ENCODE results near the gene RIPOR1.
A peak's percentile ranks its signal among the peaks of the same experiment; 100 is the strongest.
"Not testable (repeated sequence)": the region's sequence is repeated elsewhere in the genome, so short reads cannot be mapped to it uniquely, and the experiment has no call there.

RIPOR1 gene, protein sequence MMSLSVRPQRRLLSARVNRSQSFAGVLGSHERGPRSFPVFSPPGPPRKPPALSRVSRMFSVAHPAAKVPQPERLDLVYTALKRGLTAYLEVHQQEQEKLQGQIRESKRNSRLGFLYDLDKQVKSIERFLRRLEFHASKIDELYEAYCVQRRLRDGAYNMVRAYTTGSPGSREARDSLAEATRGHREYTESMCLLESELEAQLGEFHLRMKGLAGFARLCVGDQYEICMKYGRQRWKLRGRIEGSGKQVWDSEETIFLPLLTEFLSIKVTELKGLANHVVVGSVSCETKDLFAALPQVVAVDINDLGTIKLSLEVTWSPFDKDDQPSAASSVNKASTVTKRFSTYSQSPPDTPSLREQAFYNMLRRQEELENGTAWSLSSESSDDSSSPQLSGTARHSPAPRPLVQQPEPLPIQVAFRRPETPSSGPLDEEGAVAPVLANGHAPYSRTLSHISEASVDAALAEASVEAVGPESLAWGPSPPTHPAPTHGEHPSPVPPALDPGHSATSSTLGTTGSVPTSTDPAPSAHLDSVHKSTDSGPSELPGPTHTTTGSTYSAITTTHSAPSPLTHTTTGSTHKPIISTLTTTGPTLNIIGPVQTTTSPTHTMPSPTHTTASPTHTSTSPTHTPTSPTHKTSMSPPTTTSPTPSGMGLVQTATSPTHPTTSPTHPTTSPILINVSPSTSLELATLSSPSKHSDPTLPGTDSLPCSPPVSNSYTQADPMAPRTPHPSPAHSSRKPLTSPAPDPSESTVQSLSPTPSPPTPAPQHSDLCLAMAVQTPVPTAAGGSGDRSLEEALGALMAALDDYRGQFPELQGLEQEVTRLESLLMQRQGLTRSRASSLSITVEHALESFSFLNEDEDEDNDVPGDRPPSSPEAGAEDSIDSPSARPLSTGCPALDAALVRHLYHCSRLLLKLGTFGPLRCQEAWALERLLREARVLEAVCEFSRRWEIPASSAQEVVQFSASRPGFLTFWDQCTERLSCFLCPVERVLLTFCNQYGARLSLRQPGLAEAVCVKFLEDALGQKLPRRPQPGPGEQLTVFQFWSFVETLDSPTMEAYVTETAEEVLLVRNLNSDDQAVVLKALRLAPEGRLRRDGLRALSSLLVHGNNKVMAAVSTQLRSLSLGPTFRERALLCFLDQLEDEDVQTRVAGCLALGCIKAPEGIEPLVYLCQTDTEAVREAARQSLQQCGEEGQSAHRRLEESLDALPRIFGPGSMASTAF

DNA sequence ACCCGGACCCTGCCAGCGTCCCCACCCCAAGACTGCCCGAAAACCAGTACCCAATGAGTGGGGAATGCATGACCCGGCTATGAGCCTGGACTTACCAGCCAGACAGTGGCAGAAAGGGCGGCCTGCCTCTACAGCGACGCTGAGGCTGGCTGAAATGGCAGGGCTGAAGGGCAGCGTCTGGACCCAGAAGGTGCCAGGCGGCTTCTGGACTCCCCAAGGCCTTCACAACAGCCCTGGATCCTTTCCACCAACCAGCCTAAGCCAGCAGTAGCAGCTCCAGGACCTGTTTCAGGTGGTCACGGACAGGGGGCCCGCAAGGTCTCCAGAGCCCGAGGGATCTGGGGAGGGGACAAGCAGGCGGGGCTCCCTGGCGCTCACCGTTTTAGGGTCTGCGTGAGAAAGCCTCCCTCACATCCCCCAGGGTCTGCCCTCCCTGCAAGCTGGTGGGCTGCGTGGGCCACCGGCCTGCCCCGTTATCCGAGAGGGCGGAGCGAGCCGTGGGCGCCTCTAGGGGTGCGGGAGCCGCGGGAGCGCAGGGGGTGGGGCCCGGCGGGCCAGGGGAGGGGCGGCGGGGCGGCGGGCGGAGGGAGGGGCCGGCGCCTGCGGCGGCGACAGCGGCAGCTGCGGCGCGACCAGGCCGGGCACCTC is at the start of gene RIPOR1:
RIPOR1 (plus strand) TSS at position 608 of the 648 bp plus-strand sequence. CDS start 9,618 bp downstream, outside the sequence.
- peak; percentile 50 for DNase-seq

DNA sequence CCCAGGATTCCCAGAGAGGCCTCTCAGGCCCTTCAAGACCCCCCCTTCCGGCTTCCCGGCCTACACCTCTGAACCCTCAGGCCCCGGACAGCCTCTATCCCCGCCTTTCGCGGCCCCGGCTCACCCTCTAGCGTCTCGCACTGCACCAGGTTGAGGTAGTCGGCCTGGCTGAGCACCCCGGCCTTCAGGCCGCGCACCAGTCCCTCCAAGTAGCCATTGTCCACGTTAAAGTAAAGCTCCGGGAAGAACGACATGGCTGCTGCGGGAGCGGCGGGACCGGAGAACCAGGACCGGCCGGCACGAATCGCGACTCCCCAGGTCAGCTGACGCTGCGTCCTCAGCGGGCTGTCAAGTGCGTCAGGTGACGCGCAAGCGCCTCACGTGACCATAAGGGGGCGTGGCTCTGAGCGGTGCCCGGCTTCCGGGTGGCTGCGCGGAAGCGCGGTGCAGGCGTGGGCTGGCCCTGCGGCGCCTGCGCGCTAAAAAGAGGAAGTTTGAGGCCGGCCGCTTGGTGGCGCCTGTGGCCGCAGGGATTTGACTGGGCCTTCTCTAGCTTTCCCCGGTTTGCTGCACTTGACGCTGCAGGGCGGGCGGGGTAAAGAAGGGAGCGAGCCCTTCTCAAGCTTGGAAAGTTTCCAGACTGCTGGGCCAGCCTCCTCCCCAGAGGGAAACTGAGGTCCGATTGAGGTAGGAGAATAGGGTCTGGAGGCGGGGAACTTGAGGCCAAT is 47.6 kb upstream of the RIPOR1 start, which contains the start of gene ATP6V0D1:
ATP6V0D1 (minus strand) TSS at position 325 of the 728 bp plus-strand sequence; CDS start at position 254, 71 bp downstream.
- peak; percentile 99 for DNase-seq

DNA sequence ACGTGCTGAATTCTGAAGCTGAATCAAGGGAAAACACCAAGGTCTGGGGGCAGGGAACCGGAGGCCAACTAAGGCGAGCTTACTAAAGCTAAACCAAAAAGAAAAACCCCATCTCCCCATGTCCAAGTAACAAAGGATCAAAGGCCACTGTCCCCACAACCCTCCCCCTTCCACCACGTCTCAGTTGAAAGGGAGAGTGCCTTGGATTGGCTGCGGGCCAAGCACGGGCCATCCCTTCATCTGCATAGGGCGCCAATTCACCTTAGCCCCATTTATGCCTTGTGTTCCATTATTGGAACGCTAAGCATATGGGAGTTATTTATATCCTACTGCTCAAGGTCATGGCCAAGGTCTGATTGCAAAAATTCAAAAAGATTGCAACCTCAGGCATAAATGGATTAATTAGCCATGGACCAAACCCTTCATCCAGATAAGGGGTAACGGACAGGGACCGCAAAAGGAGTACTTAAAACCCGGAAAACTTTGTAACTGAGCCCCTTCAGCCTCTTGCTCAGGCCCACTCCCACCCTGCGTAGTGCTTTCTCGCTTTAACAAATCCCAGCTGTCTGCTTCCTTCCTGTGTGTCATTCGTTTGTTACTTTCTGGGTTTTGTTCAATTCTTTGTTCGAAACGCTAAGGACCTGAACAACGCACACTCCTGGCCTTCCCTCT is 46.9 kb upstream of the RIPOR1 start:
- peak; percentile 26 for DNase-seq

DNA sequence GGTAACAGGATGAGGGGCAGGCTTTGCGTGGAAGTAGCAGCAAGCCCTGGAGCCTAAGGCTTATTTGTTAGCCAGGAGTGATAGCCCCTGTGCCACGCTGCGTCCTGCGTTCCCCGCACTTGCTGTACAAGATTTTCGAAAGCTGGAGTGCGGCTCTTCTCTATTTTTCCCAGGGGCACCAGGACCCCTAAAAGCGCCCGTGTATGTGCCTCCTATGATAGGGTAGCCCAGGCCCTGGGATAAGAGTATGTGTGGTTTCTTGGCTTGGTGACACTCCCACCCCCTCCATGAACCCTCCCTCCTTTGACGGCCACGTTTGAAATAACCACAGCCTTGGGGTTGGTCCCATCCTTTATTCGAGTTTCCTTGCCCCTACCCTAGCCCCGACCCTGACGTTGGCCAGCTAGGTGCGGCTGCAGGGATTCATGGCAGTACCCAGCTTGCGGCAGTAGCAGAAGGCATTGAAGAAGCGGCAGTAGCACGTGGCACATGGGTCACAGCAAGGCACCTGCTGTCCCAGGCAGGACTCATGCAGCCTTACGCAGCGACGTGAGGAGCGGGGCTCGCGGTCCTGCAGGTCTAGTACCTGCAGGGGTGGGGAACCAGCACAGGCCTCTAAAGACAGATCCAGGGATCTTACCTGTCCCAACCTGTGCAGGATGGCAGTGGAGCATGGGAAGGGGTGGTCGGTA is 46.2 kb upstream of the RIPOR1 start:
- DNase-seq, result no peak

DNA sequence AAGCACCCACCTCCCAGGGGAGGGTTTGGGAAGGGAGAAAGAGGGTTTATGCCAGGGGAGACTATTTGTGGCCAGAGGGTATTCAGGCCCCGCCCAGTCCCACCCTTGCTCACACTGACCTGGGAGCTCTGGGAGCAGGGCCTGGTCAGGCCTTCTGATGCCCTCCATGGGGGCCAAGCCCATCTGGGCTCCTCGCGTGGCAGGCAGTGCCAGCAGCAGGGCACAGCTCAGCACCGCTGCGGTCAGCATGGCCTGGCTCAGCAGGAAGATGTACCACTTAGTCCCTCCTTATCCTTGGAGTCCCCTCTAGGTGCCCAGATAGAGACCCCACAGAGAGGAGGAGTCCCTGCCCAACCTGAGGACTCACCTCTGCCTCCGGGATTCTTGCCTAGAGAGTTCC is 45.5 kb upstream of the RIPOR1 start, which contains the start of gene AGRP:
AGRP (minus strand) TSS at position 398 of the 400 bp plus-strand sequence; CDS start at position 249, 149 bp downstream.
- DNase-seq, result no peak

DNA sequence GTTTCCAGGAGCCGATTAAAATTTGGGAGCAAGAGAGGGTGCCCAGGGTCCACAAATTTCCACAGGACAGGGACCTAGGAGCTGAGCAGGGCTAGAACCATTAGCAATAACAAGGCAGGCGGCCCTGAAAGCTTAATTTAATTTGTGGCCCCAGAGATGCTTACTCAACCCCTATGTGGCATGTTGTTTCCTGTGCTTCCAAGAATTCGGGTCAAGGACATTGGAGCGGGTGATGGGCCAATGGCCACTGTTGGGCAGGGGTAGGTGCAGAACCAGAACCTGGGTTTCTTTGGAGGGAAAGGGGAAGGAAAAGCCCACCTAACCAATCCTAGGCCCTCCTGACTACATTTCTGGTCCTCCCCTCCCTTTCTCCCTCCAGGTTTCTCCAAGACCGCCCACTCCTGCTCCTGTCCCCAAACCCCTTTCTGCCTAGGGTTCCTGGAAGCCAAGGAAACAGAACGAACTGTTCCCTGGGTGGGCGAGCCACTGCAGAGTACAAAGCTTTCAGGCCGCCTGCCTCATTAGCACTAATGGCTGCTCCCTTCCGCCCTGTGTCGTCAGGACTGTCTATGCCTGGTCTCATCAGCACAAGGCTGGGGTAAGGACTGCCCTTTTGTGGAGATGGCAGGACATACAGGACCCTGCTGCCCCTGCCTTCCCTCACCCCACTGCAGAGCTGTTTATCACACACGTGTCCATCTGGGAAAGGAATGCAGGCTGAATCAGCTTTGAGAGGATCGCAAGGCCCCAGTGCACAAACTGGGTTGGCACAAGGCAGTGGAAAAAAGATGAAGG is 44.7 kb upstream of the RIPOR1 start:
- no peak for DNase-seq

DNA sequence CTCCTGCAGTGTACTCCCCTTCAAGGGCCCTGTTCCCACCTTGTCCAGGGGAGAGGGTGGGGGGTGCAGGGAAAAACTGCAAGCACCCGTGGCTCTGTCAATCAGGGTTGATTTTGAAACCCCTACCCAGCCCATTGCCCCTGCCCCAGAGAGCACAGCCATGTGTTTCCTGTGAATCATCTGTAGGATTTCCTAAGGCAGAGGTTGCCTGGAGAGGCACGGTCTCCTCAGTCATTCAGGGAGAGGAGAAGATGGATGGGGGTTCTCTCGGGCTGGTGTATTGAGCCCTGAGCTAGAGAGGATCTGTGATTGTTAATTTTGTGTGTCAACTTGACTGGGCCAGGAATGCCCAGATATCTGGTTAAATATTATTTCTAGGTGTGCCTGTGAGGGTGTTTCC is 41.8 kb upstream of the RIPOR1 start:
- no peak for DNase-seq

DNA sequence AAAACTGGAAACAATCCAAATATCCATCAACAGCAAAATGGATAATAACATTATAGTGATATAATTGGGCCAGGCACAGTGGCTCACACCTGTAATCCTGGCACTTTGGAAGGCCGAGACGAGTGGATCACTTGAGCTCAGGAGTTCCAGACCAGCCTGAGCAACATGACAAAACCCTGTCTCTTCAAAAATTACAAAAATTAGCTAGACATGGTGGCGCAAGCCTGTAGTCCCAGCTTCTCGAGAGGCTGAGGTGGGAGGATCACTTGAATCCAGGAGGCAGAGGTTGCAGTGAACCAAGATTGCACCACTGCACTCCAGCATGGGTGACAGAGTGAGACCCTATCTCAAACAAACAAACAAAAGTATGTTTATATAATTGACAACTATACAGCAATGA is 41.1 kb upstream of the RIPOR1 start:
- DNase-seq, result not testable (repeated sequence)

DNA sequence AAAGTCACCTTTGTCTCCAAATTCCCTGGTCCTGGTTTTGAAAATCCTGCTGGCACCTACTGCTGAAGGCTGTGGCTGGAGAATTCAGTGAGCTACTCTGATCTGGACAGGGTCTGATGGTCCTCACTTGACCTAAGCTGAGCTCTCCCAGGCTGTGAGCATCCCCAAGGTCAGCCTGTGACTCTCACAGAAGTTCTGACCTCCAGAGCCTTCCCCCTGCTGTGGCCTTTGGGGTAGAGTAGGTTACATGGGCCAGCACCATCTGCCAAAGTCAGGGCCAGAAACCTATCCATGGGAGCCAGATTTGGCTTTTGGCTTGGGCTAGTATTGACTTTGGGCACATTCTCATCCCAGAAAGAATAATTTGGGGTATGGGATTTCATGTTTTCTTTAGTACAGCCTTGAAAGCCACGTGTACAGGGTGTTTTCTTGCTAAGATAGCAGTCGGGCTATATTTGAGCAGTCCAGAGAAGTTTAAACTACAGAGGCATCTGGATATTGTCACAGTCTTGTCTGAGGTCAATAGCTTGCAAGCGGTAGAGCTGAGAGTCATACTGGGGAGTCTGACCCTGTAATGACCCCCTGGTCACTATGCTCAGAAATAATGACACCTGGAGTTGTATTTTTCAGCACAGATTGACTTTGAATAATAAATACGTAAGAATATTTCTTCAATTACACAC is 39.1 kb upstream of the RIPOR1 start:
- no peak for DNase-seq

DNA sequence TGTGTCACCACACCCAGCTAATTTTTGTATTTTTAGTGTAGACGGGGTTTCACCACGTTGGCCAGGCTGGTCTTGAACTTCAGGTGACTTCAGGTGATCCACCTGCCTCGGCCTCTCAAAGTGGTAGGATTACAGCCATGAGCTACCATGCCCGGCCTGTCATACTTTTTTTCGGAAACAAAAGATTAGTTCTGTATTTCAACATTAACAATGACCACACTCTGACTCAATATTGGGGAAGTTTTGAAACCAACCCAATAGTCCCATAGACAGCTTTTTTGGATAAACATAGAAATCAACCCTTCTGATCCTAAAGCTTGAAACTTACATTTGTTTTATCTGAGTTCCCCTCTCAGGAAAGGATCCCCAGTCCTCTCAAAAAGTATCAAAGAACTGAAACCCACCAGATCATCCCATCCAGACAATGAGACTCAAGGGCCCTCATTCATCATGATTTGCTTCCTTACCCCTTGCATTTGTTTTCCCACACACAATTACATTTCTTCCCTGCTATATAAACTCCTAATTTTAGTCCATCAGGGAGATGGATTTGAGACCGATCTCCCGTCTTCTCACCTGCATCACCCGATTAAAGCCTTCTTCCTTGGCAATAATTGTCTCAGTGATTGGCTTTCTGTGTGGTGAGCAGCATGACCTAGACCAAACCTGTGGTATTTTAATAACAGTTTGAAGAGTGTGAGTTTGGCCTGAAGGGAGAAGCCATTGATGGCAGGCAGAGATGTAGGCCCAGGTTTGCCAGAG is 38.1 kb upstream of the RIPOR1 start:
- DNase-seq, result no peak

DNA sequence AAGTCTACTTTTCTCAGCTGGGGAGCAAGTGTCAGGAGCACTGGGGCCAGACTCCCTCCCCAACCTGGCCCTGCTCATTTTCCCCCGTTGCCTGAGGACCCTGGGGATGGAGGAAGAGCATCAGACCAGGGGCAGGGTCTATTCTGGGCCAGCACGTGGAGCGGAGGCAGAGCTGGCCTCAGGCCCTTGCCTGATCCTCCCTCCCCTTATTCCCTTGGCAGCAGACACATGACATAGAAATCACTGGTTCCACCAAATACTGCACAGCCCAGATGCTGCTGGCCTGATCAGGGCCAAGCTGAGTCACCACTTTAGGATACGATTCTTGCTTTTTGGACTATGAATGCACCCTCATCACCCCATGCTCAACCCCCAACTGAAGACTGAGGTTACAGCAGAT is 29.5 kb upstream of the RIPOR1 start:
- DNase-seq, result no peak

DNA sequence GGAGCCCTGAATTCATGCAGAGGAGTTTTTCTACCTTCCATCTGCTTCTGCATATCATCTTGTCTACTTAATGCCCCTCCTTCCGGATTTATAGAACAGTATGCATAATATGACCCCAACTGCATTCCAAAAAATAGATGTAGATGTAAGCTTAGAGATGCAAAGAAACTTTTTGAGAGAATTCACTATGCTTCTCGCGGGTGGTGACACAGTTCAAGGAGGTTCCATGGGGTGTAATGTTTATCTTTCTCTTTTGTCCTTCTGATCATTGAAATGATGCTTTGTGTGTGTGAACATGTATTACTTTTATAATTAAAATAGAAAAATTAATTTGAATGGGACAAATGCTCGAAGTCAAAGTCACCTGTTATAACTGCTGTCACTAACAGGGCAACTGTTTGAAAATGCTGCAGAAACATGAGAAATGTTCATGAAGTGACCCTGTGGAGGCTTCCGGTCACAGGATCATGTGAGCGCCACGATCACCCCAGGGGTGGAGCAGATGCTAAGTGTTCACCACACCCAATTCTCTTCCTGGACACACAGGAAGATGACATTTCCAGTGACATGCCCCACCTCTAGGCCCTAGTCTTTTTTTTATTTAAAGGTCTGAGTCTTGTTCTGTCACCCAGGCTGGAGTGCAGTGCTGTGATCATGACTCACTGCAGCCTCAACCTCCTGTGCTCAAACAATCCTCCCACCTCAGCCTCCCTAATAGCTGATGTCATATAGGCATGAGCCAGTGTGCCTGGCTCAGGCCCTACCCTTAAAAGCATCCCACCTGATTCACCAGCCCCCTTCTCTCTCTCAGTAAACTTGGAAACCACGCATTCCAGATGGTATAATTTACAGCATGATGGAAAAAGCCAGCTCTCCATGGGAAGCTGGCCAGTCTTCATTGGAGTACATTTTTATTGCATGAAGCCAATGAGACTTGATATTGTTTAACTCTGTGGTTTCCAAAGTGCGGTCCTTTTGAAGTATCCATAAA is 24.3 kb upstream of the RIPOR1 start:
- DNase-seq, result peak; percentile 36

DNA sequence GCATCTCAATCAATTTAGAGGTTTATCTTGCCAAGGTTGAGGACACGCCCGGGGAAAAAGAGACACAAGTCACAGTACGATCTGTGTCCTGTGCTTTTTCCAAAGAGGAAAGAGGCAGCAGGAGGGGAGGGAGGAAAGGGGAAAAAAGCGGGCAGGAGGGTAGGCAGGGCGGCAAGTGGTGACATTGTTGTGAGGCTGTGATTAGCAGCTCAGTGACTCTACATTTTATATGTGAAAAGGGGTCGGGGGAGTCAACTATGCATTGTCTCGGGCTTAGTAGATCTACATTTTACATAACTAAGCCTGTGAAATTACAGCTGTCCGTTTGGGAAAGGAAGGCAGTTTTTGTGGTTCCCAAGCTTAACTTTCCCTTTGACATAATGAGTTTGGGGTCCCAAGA is 22.2 kb upstream of the RIPOR1 start:
- DNase-seq, result no peak

DNA sequence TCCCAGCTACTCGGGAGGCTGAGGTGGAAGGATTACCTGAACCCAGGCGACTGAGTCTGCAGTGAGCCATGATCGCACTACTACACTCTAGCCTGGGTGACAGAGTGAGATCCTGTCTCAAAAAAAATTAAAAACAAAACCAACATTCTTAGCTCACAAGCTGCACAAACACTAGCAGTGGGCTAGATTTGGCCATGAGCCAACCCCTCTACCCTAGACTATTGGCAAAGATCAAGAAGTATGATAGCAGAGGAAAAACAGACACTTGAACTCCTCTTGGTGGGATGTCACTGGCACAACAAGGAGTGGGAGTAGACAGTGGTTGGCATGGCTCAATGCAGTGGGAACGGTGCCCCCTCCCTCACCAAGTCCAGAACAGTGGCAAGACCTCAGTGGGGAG is 19.6 kb upstream of the RIPOR1 start:
- DNase-seq, result no peak

DNA sequence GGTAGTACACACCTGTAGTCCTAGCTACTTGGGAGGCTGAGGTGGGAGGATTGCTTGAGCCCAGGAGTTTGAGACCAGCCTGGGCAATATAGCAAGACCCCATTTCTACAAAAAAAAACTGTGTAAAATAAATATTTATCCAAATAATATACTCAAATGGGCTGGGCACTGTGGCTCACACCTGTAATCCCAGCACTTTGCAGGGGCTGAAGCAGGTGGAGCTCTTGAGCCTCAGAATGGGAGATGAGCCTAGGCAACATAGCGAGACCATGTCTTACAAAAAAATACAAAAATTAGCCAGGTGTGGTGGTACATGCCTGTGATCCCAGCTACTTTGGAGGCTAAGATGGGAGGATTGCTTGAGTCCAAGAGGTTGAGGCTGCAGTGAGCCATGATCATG is 14.7 kb upstream of the RIPOR1 start:
- DNase-seq, result not testable (repeated sequence)

DNA sequence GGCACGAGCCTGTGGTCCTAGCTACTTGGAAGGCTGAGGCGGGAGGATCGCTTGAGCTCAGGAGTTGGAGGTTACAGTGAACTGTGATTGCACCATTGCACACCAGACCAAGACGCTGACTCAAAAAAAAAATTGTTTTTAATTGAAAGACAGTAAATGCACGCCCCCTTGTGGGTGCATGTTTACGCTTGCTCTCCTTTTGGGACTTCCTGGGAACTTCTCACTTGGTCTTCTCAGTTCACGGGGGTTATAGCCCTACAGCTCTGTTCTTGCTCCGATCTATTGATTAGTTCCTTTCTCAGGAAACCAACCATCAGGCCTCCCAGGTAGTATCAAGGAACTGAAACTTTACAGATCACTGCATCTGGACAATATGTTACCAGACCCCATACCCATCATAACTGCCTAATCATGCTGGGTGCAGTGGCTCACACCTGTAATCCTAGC is 14.2 kb upstream of the RIPOR1 start:
- peak; percentile 80 for DNase-seq
